DND-41 (cell line): ENCODE measurements around the gene ESRP2.

ENCODE experiments used
- ATAC-seq: fragments of 200-7000 bp; cut with Tn5 transposase; 3 replicates; pipeline ENCODE4 v1.9.1; 2021; ENCODE audit warnings: low read depth; ENCODE audit not compliant: insufficient read depth
- DNase-seq: peaks from one replicate; pipeline ENCODE4 v3.0.0-alpha.2; 2020
- H2AFZ ChIP-seq: 2 replicates; pipeline ENCODE4 v1.6.0; 2012; ENCODE audit warnings: low read depth, low read length
- H3K27ac ChIP-seq: 2 replicates; pipeline ENCODE4 v1.5.1; 2012; ENCODE audit warnings: low read length, inconsistent platforms
- H3K27me3 ChIP-seq: fragments of 200-600 bp; sonication (generic); 2 replicates; pipeline ENCODE4 v1.6.0; 2012; ENCODE audit warnings: low read length, mild to moderate bottlenecking, inconsistent platforms; ENCODE audit not compliant: insufficient read depth, poor library complexity
- H3K36me3 ChIP-seq: 2 replicates; pipeline ENCODE4 v1.5.1; 2012; ENCODE audit warnings: low read length, inconsistent platforms; ENCODE audit not compliant: insufficient read depth
- H3K4me1 ChIP-seq: 2 replicates; pipeline ENCODE4 v1.5.1; 2012; ENCODE audit warnings: mild to moderate bottlenecking, low read length; ENCODE audit not compliant: insufficient read depth
- H3K4me2 ChIP-seq: 2 replicates; pipeline ENCODE4 v1.6.0; 2012; ENCODE audit warnings: mild to moderate bottlenecking, moderate library complexity, low read length, inconsistent platforms; ENCODE audit not compliant: insufficient read depth
- H3K4me3 ChIP-seq, 2 experiments: fragments of 200-600 bp in 1 of 2; shearing (Covaris generic) in 1 of 2; 2 replicates each; pipeline ENCODE4 v1.5.1; 2012 to 2016; ENCODE audit warnings: inconsistent platforms in 2 of 2, low read length in 2 of 2, mild to moderate bottlenecking in 2 of 2, low read depth in 1 of 2, moderate library complexity in 1 of 2
- H3K79me2 ChIP-seq: 2 replicates; pipeline ENCODE4 v1.6.0; 2012; ENCODE audit warnings: low read length, inconsistent platforms; ENCODE audit not compliant: insufficient read depth
- H3K9ac ChIP-seq: 2 replicates; pipeline ENCODE4 v1.6.0; 2012; ENCODE audit warnings: low read depth, mild to moderate bottlenecking, inconsistent platforms, low read length, moderate library complexity
- H3K9me3 ChIP-seq: 2 replicates; pipeline ENCODE4 v1.5.1; 2012; ENCODE audit warnings: low read length, moderate library complexity, mild to moderate bottlenecking, inconsistent platforms; ENCODE audit not compliant: insufficient read depth, severe bottlenecking
- H4K20me1 ChIP-seq: 2 replicates; pipeline ENCODE4 v1.6.0; 2012; ENCODE audit warnings: low read length; ENCODE audit not compliant: insufficient read depth
- CTCF ChIP-seq: IDR thresholded peaks from 2 replicates; pipeline ENCODE4 v1.5.1; 2012; ENCODE audit warnings: borderline replicate concordance, low read length, moderate library complexity, mild to moderate bottlenecking; ENCODE audit not compliant: poor library complexity, severe bottlenecking; ENCODE audit errors: extremely low read depth
- EZH2 ChIP-seq: IDR thresholded peaks from 3 replicates; pipeline ENCODE4 v1.6.1; 2012; ENCODE audit warnings: borderline replicate concordance, low read depth, mild to moderate bottlenecking, moderate library complexity, low read length, inconsistent platforms; ENCODE audit not compliant: severe bottlenecking

Gene ESRP2

DNA sequence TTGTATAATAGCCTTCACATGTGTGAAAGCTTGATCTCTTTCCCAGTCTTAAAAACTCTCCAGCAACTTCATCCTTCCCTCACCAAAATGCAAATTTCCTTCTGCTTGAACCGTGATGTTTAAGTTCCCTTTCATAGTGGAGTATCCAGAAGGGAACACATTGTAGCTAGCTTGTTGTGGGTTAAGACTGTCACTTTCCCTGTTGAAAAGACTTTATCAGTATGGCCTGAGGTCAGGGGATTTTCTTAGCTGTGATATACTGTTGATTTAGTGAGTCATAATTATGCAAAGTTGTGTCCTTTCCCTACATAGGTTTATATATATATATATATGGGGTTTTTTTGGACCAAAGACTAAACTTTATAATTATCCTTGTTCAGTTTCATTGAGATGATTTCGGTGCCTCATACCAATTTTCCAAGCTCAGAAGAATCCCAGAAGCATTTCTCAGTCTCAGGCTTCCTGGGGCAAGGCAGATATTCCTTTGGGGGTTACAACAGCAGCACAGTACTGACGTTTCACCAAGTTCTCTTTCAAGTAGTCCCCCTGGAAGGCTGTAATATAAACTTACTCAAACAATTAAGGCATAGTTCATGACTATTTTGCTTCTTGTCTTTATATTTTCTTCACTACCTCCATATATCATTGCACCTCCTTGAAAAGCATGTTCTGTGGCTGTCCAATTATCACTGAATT is 35.7 kb downstream of the ESRP2 start:
- H3K36me3 ChIP-seq, result peaks cover 18% of the 10 kb centered on the region; the same call in 1 of the 2 replicates
- H4K20me1 ChIP-seq, result no peaks in the 10 kb centered on the region
- H3K9ac ChIP-seq, result no peak overlapping the region
- no peaks in the 10 kb centered on the region for H3K27me3 ChIP-seq
- H3K4me3 ChIP-seq, result no peak overlapping the region
- H3K9me3 ChIP-seq, result no peaks in the 10 kb centered on the region
- no peak overlapping the region for H3K4me2 ChIP-seq
- no peak for DNase-seq
- no peaks in the 10 kb centered on the region for H3K4me1 ChIP-seq
- no peak for TF ChIP-seq EZH2
- no peak for TF ChIP-seq CTCF
- ATAC-seq, result no peak
- H2AFZ ChIP-seq, result no peak overlapping the region
- peaks cover 11% of the 10 kb centered on the region for H3K79me2 ChIP-seq
- H3K27ac ChIP-seq, result no peak overlapping the region

DNA sequence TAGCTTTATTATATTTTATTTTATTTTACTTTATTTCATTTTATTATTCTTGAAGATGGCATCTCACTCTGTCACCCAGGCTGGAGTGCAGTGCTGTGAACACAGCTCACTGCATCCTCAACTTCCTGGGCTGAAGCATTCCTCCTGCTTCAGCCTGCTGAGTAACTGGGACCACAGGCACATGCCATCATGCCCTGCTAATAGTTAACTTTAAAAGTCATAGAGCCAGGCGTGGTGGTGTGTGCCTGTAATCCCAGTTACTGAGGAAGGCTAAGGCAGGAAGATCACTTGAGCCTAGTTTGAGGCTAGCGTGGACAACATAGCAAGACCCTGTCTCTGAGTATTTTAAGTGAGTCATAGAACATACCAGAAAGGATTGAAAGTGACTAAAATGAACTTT is 38.7 kb downstream of the ESRP2 start:
- no peak for TF ChIP-seq EZH2
- no peak for TF ChIP-seq CTCF
- Histone ChIP-seq H3K79me2 (peaks cover 14% of the 10 kb centered on the region), H3K36me3 (peaks cover 35% of the 10 kb centered on the region), H3K27ac (no peak overlapping the region), H3K9me3 (no peaks in the 10 kb centered on the region), H4K20me1 (no peaks in the 10 kb centered on the region), H3K4me3 (no peak overlapping the region), H3K4me2 (no peak overlapping the region), H2AFZ (no peak overlapping the region), H3K27me3 (no peaks in the 10 kb centered on the region), H3K4me1 (no peaks in the 10 kb centered on the region), H3K9ac (no peak overlapping the region)
- DNase-seq, result no peak
- no peak for ATAC-seq

DNA sequence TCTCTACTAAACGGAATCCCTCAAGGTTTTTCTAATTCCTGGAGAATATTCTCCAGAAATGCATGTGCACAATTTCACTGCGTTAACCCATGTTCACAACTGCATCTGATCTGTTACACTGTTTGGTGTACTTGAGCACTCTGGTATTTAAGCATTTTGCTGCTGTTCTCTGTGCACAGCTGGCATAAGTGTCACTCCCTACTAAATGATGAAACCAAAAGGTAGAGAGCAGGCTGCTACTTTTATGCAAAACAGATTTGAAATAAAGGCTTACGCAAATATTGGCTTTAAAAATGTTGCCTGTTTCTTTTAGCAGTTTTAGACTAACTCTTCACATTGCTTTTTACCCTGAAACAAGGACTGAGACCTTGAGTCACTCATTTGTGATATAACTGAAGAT is 41.7 kb downstream of the ESRP2 start:
- no peak overlapping the region for H3K27ac ChIP-seq
- ATAC-seq, result no peak
- no peak overlapping the region for H3K4me2 ChIP-seq
- peaks cover 10% of the 10 kb centered on the region for H3K79me2 ChIP-seq
- no peak overlapping the region for H2AFZ ChIP-seq
- no peak overlapping the region for H3K4me3 ChIP-seq
- no peaks in the 10 kb centered on the region for H3K4me1 ChIP-seq
- no peak overlapping the region for H3K9ac ChIP-seq
- no peak for DNase-seq
- H3K36me3 ChIP-seq, result peaks cover 54% of the 10 kb centered on the region
- H3K9me3 ChIP-seq, result no peaks in the 10 kb centered on the region
- peaks cover 4% of the 10 kb centered on the region; the same call in 1 of the 2 replicates for H4K20me1 ChIP-seq
- no peaks in the 10 kb centered on the region for H3K27me3 ChIP-seq
- TF ChIP-seq CTCF (no peak), EZH2 (no peak)
